AG09309 (cell line): ENCODE data around the gene SVBP.

Experiments
- DNase-seq: peaks from one replicate; pipeline ENCODE4 v3.0.0-alpha.2; 2010; ENCODE audit warnings: low read depth
- H3K4me3 ChIP-seq: 2 replicates; pipeline ENCODE4 v1.5.1; 2011; ENCODE audit warnings: mild to moderate bottlenecking, low read depth, low read length, moderate library complexity; ENCODE audit not compliant: control insufficient read depth
- CTCF ChIP-seq: IDR thresholded peaks from 2 replicates; pipeline ENCODE4 v1.5.1; 2011; ENCODE audit warnings: mild to moderate bottlenecking, low read depth, low read length, inconsistent platforms; ENCODE audit not compliant: insufficient read depth, control insufficient read depth; ENCODE audit errors: missing control alignments

SVBP gene

GRCh38 chr1:42786097-42786496 is 31.1 kb downstream of the SVBP start:
- no peak overlapping the region for H3K4me3 ChIP-seq
- DNase-seq, result no peak
- TF ChIP-seq CTCF, result no peak

DNA sequence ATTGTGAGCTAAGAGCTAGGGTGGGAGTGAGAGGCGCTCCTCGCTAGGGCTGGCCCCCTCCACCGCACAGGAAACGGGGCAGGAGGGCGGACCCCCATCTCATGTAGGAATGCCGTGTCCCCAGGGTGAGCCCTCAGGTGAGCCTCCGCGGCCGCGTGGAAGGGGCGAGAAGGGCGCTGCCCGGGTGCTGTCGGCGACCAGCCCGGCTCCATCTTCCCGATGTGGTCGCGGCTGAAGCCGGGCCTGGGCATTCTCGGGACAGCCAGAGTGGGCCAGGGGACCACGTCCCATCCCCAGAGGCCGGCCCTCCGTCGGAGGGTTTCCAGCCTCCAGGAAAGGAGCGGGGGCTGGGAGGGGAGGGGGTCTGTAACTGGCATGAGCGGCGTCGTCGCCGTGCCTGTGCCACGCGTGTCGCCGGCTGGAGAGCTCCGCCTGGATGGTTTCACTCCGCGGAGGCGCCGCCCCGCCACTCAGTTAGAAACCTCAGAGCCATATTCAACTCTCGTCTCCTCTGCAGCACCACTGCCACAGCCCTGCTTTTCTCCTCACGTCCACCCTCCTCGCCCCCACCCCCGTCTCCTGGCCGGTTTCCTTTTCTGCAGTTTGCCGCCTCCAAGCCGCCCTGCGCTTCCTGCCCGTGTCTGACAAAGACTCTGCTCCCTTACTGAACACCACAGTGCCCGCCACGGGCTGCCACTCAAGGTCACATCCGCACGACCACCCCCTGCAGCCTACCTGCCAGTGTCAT is 32.1 kb downstream of the SVBP start, which contains the start of gene TMEM269:
TMEM269 (plus strand) TSS at position 46 of the 748 bp plus-strand sequence. CDS start 4,903 bp downstream, outside the sequence.
- TF ChIP-seq CTCF, result no peak
- peak within 1 kb of the TSS; percentile 41 for H3K4me3 ChIP-seq
- DNase-seq, result no peak

- no peak for DNase-seq
- no peak overlapping the region for H3K4me3 ChIP-seq
- TF ChIP-seq CTCF, result no peak
Measured at GRCh38 chr1:42784547-42784945, 32.7 kb downstream of the SVBP start.

GRCh38 chr1:42783092-42783491 is 34.1 kb downstream of the SVBP start:
- no peak for TF ChIP-seq CTCF
- no peak overlapping the region for H3K4me3 ChIP-seq
- DNase-seq, result no peak

- H3K4me3 ChIP-seq, result no peak overlapping the region
- TF ChIP-seq CTCF, result no peak
- DNase-seq, result no peak
Measured at GRCh38 chr1:42780176-42780575, 37.0 kb downstream of the SVBP start.

- TF ChIP-seq CTCF, result no peak
- DNase-seq, result no peak
- H3K4me3 ChIP-seq, result no peak overlapping the region
Measured at GRCh38 chr1:42779725-42780124, 37.5 kb downstream of the SVBP start.
